Measurements from ENCODE around the gene LARP1.
"Not testable (repeated sequence)": the region's sequence is repeated elsewhere in the genome, so short reads cannot be mapped to it uniquely, and the experiment has no call there.

The LARP1 gene

DNA sequence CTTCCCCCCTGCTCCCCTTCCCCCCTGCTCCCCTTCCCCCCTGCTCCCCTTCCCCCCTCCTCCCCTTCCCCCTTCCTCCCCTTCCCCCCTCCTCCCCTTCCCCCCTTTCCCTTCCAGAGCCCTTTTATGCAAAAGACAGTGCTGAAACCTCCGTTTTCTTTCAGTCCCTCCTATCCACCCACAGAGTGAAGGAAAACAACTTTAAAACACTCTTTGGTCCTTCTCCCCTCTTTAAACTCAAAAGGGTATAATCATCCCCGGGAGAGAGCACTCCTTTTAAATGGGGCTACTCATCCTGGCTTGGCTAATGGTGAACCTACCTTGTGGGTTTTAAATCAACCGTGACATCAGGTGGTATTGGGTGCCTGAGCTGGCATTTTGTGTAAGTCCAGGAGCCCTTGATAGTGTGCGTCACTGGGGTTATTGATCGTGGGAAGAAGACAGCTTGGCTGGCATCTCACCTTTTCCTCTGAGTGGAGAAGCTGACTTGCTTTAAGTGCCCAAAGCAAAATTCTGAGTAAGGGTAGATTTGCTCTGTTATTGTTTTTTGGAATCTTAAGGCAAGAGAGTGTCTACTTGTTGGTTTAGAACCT, 2.7 kb downstream of the LARP1 start:
- TF ChIP-seq, protein P1, sequence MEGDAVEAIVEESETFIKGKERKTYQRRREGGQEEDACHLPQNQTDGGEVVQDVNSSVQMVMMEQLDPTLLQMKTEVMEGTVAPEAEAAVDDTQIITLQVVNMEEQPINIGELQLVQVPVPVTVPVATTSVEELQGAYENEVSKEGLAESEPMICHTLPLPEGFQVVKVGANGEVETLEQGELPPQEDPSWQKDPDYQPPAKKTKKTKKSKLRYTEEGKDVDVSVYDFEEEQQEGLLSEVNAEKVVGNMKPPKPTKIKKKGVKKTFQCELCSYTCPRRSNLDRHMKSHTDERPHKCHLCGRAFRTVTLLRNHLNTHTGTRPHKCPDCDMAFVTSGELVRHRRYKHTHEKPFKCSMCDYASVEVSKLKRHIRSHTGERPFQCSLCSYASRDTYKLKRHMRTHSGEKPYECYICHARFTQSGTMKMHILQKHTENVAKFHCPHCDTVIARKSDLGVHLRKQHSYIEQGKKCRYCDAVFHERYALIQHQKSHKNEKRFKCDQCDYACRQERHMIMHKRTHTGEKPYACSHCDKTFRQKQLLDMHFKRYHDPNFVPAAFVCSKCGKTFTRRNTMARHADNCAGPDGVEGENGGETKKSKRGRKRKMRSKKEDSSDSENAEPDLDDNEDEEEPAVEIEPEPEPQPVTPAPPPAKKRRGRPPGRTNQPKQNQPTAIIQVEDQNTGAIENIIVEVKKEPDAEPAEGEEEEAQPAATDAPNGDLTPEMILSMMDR (IDR thresholded peaks at IDR 0.05; ENCODE audit: low read depth, low read length), result no peak
- peak in 1 of 2 donors; percentile 30 for DNase-seq (ENCODE audit: low read depth in 2 of 2)
- peak overlapping the region; percentile 9 to 26 for H3K4me3 ChIP-seq (replicated peaks in 1 of 2; ENCODE audit: low read depth in 2 of 2, low read length in 2 of 2)

DNA sequence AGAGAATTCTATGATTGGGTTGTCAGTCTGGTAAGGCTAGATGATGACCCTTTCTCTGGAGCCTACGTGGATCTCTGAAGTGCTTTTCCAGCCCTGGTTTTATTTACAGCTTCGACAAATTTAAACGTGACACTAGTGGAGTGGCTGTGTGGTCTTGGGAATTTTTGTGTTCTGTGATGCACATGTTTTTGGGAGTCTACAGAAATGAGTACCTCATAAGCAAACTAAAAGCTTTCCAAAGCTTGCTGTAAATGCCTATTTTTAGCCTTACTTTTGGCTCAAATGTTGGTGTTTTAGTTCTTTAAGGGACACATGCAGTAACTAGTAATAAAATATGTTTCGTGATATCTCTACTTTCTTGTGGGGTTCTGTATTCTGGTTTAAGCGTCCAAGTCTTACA, 3.3 kb downstream of the LARP1 start:
- no peak for DNase-seq (ENCODE audit: low read depth in 2 of 2)
- peak overlapping the region; percentile 9 to 26 for H3K4me3 ChIP-seq (replicated peaks in 1 of 2; ENCODE audit: low read depth in 2 of 2, low read length in 2 of 2)
- TF ChIP-seq, protein P1 (IDR thresholded peaks at IDR 0.05; ENCODE audit: low read depth, low read length), result no peak

DNA sequence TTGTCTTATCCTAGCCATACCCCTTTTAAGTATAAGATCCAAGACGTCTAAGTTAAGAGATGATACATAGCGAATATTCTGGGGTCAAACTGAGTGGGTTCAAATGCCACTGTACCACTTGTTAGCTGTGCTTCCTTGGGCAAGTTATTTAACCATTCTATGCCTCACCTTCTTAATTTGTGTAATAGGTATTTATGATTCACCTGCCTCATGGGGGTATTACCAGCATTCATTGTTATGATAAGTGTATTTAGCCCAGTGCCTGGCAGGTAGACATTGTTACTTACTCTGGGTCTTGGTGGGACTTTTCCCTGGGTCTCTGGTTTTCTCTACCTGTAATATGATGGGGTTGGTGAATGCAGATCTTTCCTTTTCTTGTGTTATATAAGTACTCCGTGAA, 3.8 kb downstream of the LARP1 start:
- TF ChIP-seq, protein P1 (IDR thresholded peaks at IDR 0.05; ENCODE audit: low read depth, low read length), result no peak
- no peak overlapping the region for H3K4me3 ChIP-seq (replicated peaks in 1 of 2; ENCODE audit: low read depth in 2 of 2, low read length in 2 of 2)
- DNase-seq (ENCODE audit: low read depth in 2 of 2), result no peak

DNA sequence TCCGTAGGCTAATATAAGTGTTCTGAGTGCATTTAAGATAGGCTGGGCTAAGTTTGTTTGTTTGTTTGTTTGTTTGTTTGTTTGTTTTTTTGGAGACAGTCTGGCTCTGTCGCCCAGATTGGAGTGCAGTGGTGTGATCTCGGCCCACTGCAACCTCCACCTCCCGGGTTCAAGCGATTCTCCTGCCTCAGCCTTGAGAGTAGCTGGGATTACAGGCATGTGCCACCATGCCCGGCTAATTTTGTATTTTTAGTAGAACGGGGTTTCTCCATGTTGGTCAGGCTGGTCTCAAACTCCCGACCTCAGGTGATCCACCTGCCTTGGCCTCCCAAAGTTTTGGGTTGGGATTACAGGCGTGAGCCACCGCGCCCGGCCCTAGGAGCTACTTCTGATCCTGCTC, 4.7 kb downstream of the LARP1 start:
- DNase-seq (ENCODE audit: low read depth in 2 of 2); H3K4me3 ChIP-seq (replicated peaks in 1 of 2; ENCODE audit: low read depth in 2 of 2, low read length in 2 of 2): not testable (repeated sequence)

DNA sequence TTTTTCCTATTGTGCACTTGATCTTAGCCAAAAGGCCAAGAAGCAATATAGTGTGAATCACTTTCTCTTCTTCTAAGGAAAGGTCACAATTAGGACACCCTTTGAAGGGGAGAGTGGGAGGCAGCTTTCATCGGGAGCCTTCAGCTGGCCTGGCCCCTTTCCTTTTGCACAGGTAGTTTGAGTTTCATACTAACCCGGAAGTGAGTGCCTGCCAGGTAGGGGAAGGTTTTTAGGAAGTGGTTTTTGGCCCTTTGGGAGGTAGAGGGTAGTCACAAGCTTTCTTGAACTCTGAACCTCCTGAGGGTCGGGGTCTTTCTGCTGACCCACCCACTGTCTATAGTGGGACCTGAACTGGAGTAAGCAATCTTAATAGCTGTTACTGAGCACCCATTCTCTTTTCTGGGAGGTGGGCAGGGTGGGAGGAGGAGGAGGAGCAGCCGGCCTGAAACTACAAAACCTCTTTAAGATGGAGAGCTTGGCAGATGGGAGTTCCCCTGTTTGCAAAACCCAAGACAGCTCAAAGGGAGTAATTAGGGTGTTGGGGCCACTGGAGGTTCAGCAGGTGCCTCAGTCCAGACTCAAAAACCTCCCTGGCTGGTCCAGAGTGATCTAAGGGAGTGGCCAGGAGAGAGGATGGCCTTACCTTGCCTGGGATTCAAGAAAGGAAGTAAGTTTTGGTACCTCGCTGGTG, 6.0 kb downstream of the LARP1 start:
- DNase-seq (ENCODE audit: low read depth in 2 of 2), result no peak
- no peak overlapping the region for H3K4me3 ChIP-seq (replicated peaks in 1 of 2; ENCODE audit: low read depth in 2 of 2, low read length in 2 of 2)
- TF ChIP-seq, protein P1 (IDR thresholded peaks at IDR 0.05; ENCODE audit: low read depth, low read length), result no peak

DNA sequence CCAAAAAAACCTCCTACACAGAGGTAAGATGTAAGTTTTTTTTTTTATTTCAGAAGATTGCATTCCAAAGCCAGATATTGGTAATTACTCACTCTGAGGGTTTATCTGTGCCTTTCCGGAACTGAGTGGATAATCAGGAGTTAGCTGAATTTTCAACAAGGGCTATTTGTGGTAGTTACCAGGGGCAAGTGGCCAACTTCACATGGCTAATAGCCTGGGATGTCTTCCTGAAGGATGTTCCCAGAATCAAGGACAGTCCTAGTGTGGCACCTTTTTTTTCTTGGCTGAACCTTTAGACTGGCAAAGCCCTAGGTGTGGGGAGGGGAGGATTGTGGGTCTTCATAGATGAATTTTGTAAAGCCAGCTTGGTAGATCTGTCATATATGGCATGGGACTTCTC, 7.1 kb downstream of the LARP1 start:
- DNase-seq (ENCODE audit: low read depth in 2 of 2), result no peak
- H3K4me3 ChIP-seq (replicated peaks in 1 of 2; ENCODE audit: low read depth in 2 of 2, low read length in 2 of 2), result no peak overlapping the region
- TF ChIP-seq, protein P1 (IDR thresholded peaks at IDR 0.05; ENCODE audit: low read depth, low read length), result no peak

DNA sequence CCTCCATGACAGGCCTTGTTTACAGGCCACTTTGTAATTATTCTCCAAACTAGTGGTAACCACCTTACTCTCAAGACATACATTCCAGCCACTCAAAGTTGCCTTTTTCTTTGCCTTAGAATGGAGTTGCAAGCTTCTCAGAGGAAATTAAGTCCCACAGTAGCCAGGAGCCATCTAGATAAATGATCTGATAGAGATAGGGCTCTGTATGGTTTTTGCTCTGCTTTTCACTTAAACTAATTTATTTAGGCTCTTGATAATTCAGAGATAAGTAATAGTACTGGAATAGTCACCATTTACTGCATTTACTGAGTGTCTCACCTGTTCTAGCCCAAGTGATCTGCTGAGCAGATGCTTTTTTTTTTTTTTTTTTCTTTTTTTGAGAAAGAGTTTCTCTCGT, 7.5 kb downstream of the LARP1 start:
- TF ChIP-seq, protein P1 (IDR thresholded peaks at IDR 0.05; ENCODE audit: low read depth, low read length), result no peak
- DNase-seq (ENCODE audit: low read depth in 2 of 2), result no peak
- H3K4me3 ChIP-seq (replicated peaks in 1 of 2; ENCODE audit: low read depth in 2 of 2, low read length in 2 of 2), result no peak overlapping the region
